GM21423 (cell line): Measurements from ENCODE around the gene SLF2.
"Not testable (repeated sequence)": the region's sequence is repeated elsewhere in the genome, so short reads cannot be mapped to it uniquely, and the experiment has no call there.

Experiments used
- ATAC-seq: cut with Tn5 transposase; IDR thresholded peaks from one replicate; pipeline ENCODE4 v1.9.1; 2021; ENCODE audit warnings: mild to moderate bottlenecking, moderate library complexity; ENCODE audit not compliant: unreplicated experiment

SLF2 gene

GRCh38 chr10:100943508-100943907 lies 30.7 kb downstream of the SLF2 start:
- ATAC-seq = no peak

DNA sequence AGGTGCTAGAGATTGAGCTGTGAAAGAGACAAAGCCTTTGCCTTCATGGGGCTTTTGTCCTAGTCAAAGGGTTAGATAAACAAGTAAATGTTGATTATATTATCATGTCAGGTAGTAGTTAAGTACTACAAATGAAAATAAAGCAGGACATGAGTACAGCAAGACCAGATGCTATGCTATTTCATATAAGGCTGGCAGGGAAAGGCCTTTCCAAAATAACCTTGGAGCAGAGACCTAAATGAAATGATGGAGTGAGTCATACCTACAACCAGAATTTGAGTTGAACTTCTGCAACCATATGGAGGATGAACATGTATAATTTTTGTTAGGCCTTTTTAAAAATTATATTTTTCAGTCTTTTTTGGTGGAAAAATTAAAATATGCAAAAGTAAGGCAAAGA lies 33.0 kb downstream of the SLF2 start:
- ATAC-seq = no peak

DNA sequence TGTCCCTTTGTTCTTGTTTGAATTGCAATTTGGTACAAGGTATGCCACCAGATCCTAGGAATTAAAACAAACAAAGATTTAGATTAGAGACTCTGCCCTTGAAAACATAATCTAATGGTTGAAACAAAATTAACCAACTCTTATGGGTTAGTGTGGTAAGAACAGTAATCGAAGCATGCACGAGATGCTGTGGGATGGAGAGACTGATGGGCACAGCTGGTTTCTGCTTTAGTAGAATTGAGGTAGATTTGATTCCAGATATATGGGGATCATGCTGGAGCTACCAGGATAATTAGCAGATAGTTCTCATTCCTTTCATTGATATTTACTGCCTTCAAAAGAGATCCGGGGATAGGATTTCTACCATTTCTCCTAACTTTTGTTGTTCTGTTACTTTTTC lies 36.2 kb downstream of the SLF2 start:
- ATAC-seq = no peak

- no peak for ATAC-seq
Observed at GRCh38 chr10:100960251-100960650, 47.5 kb downstream of the SLF2 start.

DNA sequence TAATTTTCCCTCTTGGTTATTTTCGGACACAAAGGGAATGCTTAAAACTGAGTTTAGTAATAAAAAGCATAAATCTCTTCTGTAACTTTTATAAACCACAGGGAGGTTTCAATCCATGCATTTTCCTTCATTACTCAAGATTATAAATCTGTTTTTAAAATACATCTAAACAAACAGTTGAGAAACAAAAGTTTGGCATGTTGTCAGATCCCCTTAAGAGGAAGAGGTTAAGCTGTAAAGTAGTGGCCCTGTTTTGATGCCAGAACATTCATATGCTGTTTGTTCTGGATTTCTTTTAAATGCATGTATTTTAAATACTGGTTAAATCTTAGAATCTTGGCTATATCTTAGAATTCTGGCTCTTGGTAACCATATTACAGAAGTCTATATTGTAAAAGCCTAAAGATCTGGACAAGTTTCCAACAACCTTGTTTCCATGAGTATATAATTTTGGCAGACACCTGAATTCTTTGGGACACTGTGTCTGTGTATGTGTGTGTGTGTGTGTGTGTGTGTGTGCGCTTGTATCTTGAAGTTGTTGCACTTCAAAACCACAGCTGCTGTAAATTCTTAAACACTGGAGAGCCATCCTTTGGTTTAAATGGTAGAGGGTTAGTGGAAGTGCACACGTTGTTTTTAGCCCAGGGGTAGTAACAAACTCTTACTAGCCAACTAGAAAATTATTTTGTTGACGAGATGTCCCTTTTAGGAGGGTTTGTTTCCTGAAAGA lies 49.8 kb downstream of the SLF2 start:
- no peak for ATAC-seq

DNA sequence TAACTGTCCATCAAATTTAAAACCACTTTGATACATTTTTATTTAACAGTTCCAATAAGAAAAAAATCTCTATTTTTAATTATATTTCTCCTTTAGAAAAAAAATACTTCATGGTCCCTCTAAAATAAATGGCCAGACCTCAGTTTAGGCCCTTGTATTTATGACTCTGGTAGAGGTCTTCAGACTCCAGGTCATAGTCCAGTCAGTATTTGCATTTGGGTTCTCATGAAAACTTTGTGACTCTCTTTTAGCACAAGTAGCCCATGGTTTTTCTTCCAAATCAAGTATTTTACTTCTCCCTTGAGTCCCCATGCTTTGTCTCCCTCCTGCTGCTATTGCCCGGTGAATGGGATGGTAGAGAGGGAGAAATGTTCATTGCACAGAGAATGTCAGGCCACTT lies 51.1 kb downstream of the SLF2 start:
- ATAC-seq = no peak

DNA sequence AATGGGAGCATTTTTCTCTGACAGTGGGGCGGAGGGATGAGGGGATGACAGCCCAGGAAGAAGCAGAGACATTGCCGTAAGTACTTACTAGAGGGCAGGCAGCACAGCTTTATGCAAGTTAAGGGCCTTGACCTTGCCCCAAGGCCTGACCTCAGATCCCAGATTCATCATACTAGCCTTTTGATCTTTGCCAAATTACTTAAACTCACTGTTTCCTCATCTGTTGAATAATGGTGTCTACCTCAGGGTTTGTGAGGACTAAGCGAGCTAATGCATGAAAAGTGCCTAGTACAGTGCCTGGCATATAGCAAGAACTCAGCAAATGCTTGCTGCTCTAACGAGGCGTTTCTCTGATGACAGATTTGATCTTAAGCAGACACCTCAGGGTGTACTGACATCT lies 53.1 kb downstream of the SLF2 start:
- no peak for ATAC-seq

GRCh38 chr10:100966887-100967286 lies 54.1 kb downstream of the SLF2 start:
- ATAC-seq = no peak

GRCh38 chr10:100967332-100967731 lies 54.6 kb downstream of the SLF2 start:
- no peak for ATAC-seq

GRCh38 chr10:100968062-100968736 lies 55.4 kb downstream of the SLF2 start:
- ATAC-seq = no peak

- no peak for ATAC-seq
Observed at GRCh38 chr10:100968863-100969186, 56.1 kb downstream of the SLF2 start.

DNA sequence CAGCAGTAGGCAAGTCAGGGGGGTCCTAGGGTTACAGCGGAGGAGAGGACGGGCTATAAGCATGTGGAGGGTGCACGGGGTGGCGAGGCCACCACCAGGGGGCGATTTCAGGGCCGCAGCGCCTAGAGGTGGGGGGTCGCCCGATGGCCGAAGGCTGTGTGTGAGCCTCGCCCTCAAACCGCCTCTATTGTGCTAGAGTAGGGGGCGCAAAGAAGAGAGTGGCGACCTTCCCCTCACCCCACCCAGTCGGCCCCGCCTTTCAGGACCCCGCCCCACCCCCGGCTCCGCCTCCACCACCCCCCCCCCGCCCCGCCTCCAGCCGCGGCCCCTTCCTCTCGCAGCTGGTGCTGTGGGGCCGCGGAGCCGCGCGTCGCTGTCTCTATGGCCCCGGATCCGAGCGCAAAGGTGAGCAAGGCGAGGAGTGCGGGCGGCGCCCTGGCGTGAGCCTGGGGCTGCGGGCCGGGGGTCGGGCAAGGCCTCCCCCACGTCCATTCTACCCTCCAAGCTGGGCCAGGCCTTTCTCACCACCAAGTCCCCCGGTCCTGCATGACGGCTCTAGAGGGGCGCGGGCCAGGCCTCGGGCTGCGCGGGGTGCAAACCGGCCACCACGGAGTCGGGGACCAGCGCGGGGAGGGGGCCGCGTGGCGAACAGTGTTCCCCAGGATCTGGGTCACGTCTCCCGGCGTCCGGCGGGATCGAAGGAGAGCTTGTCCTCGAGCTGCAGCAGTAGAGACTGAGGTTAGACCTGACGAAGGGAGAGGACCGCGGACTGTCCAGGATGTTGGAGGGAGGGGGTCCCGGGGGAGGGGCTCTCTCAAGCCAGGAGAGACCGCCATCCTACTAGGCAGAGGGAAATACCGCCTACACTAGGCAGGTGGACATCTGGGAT lies 56.7 kb downstream of the SLF2 start, which contains the start of gene SEMA4G:
Gene SEMA4G (plus strand): TSS at position 318 of the 889 bp plus-strand sequence. CDS start 3,409 bp downstream, outside the sequence.
- ATAC-seq = no peak

DNA sequence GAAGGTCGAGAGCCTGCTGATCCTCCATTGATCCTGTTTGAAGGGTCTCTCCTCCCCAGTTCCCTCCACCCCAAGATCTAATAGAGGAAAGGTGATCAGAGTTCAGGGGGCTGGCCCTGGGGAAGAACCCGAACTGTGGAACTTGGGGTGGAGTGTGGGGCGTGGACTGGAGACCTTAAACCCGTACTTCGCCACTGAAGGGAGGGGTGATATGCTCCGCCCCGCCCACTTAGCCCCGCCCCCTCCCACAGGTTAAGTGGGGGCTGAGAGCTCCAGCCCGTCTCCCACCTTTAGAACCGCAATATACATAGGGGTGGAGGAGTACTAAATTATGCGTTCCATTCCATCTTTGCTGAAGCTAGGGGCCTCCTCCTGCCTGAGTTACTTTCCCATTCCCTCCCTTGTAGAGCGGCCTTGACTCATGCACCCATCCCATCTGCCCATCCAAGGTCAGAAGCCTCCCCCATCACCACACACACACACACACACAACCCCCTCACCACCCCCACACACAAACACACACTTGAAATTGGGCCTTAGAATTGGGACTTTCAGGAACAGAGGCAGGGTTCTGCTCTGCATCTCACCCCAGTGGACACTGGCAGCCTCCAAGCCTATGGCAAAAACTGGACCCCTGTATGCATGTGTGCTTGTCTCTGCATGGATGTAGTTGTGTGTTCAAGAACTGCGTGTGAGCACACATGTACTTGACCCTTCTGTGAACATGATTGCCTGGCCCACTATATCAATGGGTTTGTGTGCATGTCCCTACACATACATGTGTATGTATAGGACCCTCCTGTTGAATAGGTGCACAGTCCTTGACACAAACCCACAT lies 57.5 kb downstream of the SLF2 start:
- ATAC-seq = no peak

DNA sequence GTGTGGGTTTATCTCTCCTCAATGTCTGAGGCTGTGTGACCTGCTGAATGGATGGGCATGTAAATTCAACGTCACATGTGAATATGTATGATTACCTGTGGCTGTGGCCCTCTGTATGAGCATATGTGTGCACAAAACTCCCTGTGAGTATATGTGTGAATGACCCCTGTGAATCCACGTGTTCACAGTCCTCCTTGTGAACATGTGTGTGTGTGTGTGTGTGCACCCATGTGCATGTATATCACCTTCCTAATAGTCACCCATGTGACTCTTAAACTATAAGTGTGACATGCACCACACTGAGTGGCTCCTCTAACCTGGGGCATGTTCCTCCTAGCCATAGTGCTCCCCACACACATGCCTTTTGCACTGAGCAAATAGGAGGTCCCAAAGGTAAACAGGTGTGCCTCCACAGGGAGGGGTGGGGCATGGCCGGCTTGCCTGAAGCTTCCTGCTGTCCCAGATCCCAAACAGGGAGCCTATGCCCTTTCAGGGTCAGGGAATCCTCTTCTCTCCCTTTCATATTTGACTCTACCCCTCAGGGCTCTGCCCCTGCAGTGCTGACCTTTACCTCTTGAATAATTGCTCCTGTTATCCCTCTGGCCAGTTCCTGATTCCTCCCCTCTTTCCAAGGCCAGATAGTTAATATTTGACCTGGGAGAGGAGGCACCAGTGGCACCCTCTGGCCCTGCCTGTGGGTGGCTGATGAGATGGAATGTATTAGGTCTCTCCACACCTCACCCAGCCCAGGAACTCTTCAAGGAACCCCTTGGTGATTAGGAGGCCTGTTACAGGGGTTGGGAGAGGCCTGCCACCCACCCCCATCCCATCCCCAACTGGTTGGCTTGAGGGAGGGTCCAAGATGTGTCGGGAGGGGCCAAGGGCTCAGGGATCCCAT lies 58.4 kb downstream of the SLF2 start:
- no peak for ATAC-seq

GRCh38 chr10:100972115-100972903 lies 59.5 kb downstream of the SLF2 start:
- ATAC-seq = no peak

DNA sequence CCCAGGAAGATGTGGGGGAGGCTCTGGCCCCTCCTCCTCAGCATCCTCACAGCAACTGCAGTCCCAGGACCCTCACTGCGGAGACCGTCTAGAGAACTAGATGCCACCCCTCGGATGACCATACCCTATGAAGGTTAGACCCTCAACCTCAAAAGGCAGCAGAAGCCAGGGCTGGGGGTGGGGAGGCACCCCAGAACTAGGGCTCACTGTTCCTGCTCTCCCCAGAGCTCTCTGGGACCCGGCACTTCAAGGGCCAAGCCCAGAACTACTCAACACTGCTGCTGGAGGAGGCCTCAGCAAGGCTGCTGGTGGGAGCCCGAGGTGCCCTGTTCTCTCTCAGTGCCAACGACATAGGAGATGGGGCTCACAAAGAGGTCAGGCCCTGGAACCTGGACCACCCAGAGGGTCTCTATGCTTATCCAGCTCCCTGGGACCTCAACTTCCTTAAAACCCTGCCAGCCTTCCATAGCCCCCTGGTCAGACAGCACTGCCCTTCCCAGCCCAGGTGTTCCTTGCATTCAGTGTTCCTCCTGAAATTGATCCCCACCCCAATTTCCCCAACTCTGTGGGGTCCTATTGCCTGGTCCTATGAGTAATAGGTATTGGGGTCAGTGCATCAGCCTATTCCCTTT lies 60.3 kb downstream of the SLF2 start:
- ATAC-seq = no peak

GRCh38 chr10:100975397-100975796 lies 62.6 kb downstream of the SLF2 start:
- not testable (repeated sequence) for ATAC-seq

DNA sequence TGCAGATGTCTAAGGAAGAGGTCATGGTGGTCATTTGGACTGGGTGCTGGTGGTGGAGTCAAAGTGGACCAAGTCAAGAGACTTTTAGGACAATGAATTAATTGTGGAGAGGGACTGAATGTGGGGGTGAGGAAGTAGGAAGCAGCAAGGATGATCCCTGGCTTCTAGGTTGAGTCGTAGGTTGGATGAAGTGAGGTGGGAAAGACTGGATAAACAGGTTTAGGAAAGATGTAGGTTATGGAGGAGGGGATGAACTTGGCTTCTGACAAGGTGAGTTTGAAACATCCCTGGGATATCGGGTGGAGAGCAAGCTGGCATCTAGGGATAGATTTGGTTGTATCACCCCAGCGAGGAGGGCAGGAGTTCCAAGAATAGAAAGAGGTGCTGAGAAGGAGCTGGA lies 64.1 kb downstream of the SLF2 start:
- ATAC-seq = no peak

DNA sequence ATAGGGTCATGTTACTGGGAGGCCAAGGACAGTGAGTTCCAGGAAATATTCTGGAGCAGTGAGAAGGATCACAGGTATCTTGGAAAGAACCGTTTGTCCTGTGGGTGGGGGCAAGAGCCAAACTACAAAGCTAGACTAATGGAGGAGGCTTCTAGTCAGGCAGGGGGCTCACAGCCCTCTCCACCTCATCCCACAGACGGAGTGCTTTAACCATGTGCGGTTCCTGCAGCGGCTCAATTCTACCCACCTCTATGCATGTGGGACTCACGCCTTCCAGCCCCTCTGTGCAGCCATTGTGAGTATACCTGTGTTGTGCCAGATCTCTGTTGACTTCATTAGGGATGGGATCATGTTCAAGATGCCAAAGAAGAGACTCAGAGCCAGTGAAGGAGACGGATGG lies 64.7 kb downstream of the SLF2 start:
- no peak for ATAC-seq
